Neuronal stem cell (in vitro differentiated cells): ENCODE results near the gene MLLT10.

Source experiments
- DNase-seq: peaks from one replicate; pipeline ENCODE4 v3.0.0-alpha.2; 2013; ENCODE audit warnings: low spot score
- H2AFZ ChIP-seq: one replicate; pipeline ENCODE4 v1.6.1; 2013; ENCODE audit warnings: mild to moderate bottlenecking, low read length, inconsistent platforms
- H2AK5ac ChIP-seq: 2 replicates; pipeline ENCODE4 v1.6.1; 2013; ENCODE audit warnings: low read depth, mild to moderate bottlenecking, inconsistent platforms, low read length, moderate library complexity, mixed read lengths
- H2BK120ac ChIP-seq: 2 replicates; pipeline ENCODE4 v1.6.1; 2013; ENCODE audit warnings: low read depth, mild to moderate bottlenecking, inconsistent platforms, low read length, moderate library complexity, mixed read lengths
- H2BK12ac ChIP-seq: one replicate; pipeline ENCODE4 v1.6.1; 2013; ENCODE audit warnings: low read length, inconsistent platforms
- H2BK15ac ChIP-seq: 2 replicates; pipeline ENCODE4 v1.6.1; 2013; ENCODE audit warnings: mild to moderate bottlenecking, low read length, inconsistent platforms, mixed read lengths
- H2BK5ac ChIP-seq: one replicate; pipeline ENCODE4 v1.6.1; 2013; ENCODE audit warnings: inconsistent platforms, mild to moderate bottlenecking, low read length, moderate library complexity
- H3K14ac ChIP-seq: one replicate; pipeline ENCODE4 v1.6.1; 2013; ENCODE audit warnings: low read length, inconsistent platforms
- H3K18ac ChIP-seq: 2 replicates; pipeline ENCODE4 v1.6.1; 2013; ENCODE audit warnings: low read length, inconsistent platforms
- H3K23ac ChIP-seq: 2 replicates; pipeline ENCODE4 v1.6.1; 2013; ENCODE audit warnings: low read depth, mild to moderate bottlenecking, mixed read lengths, low read length, inconsistent platforms; ENCODE audit not compliant: poor library complexity
- H3K27ac ChIP-seq: replicated peaks from 3 replicates; pipeline ENCODE4 v1.5.1; 2013; ENCODE audit warnings: low read length, inconsistent platforms
- H3K27me3 ChIP-seq, 3 experiments: 2 replicates each; pipeline ENCODE4 v1.6.1; 2013; ENCODE audit warnings: low read length in 3 of 3, mild to moderate bottlenecking in 2 of 3, inconsistent platforms in 1 of 3, low read depth in 1 of 3, mixed read lengths in 1 of 3, moderate library complexity in 1 of 3; ENCODE audit not compliant: control insufficient read depth in 3 of 3, insufficient read depth in 3 of 3
- H3K36me3 ChIP-seq, 2 donors: replicated peaks in 1 of 2; 2 replicates each; pipeline ENCODE4 v1.6.1; 2013; ENCODE audit warnings: low read length in 2 of 2; ENCODE audit not compliant: control insufficient read depth in 2 of 2, insufficient read depth in 2 of 2
- H3K4ac ChIP-seq: 2 replicates; pipeline ENCODE4 v1.6.1; 2013; ENCODE audit warnings: inconsistent platforms, mild to moderate bottlenecking, low read length, moderate library complexity
- H3K4me1 ChIP-seq, 2 donors: 1 replicate in 1 of 2; 2 replicates in 1 of 2; pipeline ENCODE4 v1.6.1; 2013; ENCODE audit warnings: low read length in 2 of 2, low read depth in 1 of 2; ENCODE audit not compliant: control insufficient read depth in 2 of 2, insufficient read depth in 1 of 2
- H3K4me2 ChIP-seq: one replicate; pipeline ENCODE4 v1.6.1; 2013; ENCODE audit warnings: mild to moderate bottlenecking, low read length, inconsistent platforms; ENCODE audit not compliant: insufficient read depth, poor library complexity, severe bottlenecking
- H3K4me3 ChIP-seq, 2 donors: 2 replicates each; pipeline ENCODE4 v1.5.1; 2013; ENCODE audit warnings: low read length in 2 of 2, mild to moderate bottlenecking in 2 of 2, inconsistent platforms in 1 of 2, moderate library complexity in 1 of 2
- H3K79me1 ChIP-seq: one replicate; pipeline ENCODE4 v1.6.1; 2013; ENCODE audit warnings: low read depth, mild to moderate bottlenecking, inconsistent platforms, low read length, moderate library complexity
- H3K9ac ChIP-seq: one replicate; pipeline ENCODE4 v1.6.1; 2013; ENCODE audit warnings: mild to moderate bottlenecking, low read depth, low read length, inconsistent platforms; ENCODE audit not compliant: poor library complexity
- H3K9me3 ChIP-seq, 2 donors: replicated peaks in 1 of 2; 2 replicates each; pipeline versions ENCODE3 to v1.6.1; 2013; ENCODE audit warnings: low read length in 2 of 2, mild to moderate bottlenecking in 2 of 2, inconsistent platforms in 1 of 2, low read depth in 1 of 2, mixed read lengths in 1 of 2, moderate library complexity in 1 of 2; ENCODE audit not compliant: control insufficient read depth in 2 of 2, insufficient read depth in 1 of 2
- H4K8ac ChIP-seq: one replicate; pipeline ENCODE4 v1.6.1; 2013; ENCODE audit warnings: low read depth, mild to moderate bottlenecking, inconsistent platforms, low read length, moderate library complexity
- H4K91ac ChIP-seq: one replicate; pipeline ENCODE4 v1.6.1; 2013; ENCODE audit warnings: low read length, low read depth, mild to moderate bottlenecking, inconsistent platforms; ENCODE audit not compliant: poor library complexity
- WGBS, 2 donors: extraction: QIAGEN DNeasy Blood & Tissue Kit; methylation state at CpG; one replicate each; pipeline ENCODE4 v1.1.7; 2013; ENCODE audit warnings: missing lambda C conversion rate in 2 of 2, mixed read lengths in 1 of 2; ENCODE audit not compliant: insufficient read length in 2 of 2, insufficient replicate concordance in 1 of 2; ENCODE audit errors: extremely low coverage in 2 of 2; 5-methylcytosine and 5-hydroxymethylcytosine counted together

Gene MLLT10

DNA sequence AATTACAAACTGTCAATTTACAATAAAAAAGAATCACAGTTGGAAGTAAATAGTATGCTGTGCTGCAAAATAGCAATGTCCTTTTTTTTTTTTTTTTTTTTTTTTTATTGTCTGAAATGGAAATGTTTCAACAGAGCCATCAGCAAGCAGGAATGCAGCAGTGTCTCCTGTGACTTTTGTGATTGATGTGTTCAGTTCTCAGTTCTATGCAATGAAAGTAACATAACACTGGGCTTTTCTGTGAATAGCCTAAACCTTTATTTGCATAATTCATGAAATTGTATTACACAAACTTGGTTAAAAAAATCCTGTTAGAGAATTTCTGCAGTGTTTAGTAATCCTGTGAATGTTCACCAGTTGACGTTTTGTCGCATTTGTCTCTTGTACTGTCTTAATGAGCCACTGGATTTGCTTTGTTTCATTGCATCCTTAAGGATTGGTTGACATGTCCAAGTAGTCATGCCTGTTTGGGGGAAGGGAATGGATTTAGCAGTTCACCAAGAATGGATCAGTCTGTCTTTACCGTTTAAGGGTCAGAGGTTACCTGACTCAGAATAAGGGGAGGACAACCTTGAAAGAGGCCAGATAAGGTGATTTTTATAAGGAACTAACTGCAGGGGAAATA lies 192.7 kb downstream of the MLLT10 start:
- no peak overlapping the region for H3K4me2 ChIP-seq
- DNase-seq, result no peak
- H2BK5ac ChIP-seq, result no peak overlapping the region
- H3K9me3 ChIP-seq, result no peaks in the 10 kb centered on the region
- no peak overlapping the region for H3K4me3 ChIP-seq
- H3K18ac ChIP-seq, result no peak overlapping the region
- H3K36me3 ChIP-seq, result peaks cover 0 to 55% of the 10 kb centered on the region in 2 donors
- H3K27me3 ChIP-seq, result no peaks in the 10 kb centered on the region
- no peak overlapping the region for H3K23ac ChIP-seq
- no peak overlapping the region for H3K4ac ChIP-seq
- peaks cover 12 to 30% of the 10 kb centered on the region in 2 donors for H3K4me1 ChIP-seq
- H3K14ac ChIP-seq, result no peak overlapping the region
- H3K9ac ChIP-seq, result no peak overlapping the region
- H4K8ac ChIP-seq, result no peak overlapping the region
- no peaks in the 10 kb centered on the region for H3K79me1 ChIP-seq
- H2AK5ac ChIP-seq, result no peak overlapping the region
- no CpG with 5 or more reads among the region's 3 CpGs for WGBS, 2 donors
- H2BK120ac ChIP-seq, result no peak overlapping the region
- no peak overlapping the region for H2BK15ac ChIP-seq
- no peak overlapping the region for H3K27ac ChIP-seq
- H2AFZ ChIP-seq, result no peak overlapping the region
- H2BK12ac ChIP-seq, result no peak overlapping the region
- no peak overlapping the region for H4K91ac ChIP-seq

GRCh38 chr10:21727452-21728168 lies 193.6 kb downstream of the MLLT10 start:
- Histone ChIP-seq H3K27me3 (no peaks in the 10 kb centered on the region), H3K4me1 (peaks cover 15 to 34% of the 10 kb centered on the region in 2 donors), H3K9ac (no peak overlapping the region), H4K8ac (no peak overlapping the region), H3K79me1 (no peaks in the 10 kb centered on the region), H3K4me2 (no peak overlapping the region), H3K36me3 (peaks cover 0 to 54% of the 10 kb centered on the region in 2 donors), H3K9me3 (no peaks in the 10 kb centered on the region), H2AFZ (no peak overlapping the region), H3K27ac (peak overlapping the region; percentile 43), H2BK5ac (no peak overlapping the region), H3K4ac (no peak overlapping the region), H2AK5ac (no peak overlapping the region), H2BK12ac (no peak overlapping the region), H3K23ac (no peak overlapping the region), H3K14ac (no peak overlapping the region), H2BK120ac (no peak overlapping the region), H4K91ac (no peak overlapping the region), H3K4me3 (no peak overlapping the region), H3K18ac (no peak overlapping the region), H2BK15ac (no peak overlapping the region)
- no CpG with 5 or more reads among the region's 13 CpGs for WGBS, 2 donors
- DNase-seq, result no peak

GRCh38 chr10:21728618-21729017 lies 194.6 kb downstream of the MLLT10 start:
- no peak overlapping the region for H2BK120ac ChIP-seq
- no peak overlapping the region for H2BK12ac ChIP-seq
- no peak overlapping the region for H3K23ac ChIP-seq
- H3K9ac ChIP-seq, result no peak overlapping the region
- H2BK5ac ChIP-seq, result no peak overlapping the region
- no peak overlapping the region for H4K8ac ChIP-seq
- H2AFZ ChIP-seq, result no peak overlapping the region
- no peak for DNase-seq
- no peak overlapping the region for H3K4me3 ChIP-seq
- no peak overlapping the region for H4K91ac ChIP-seq
- no peak overlapping the region for H3K4me2 ChIP-seq
- no peaks in the 10 kb centered on the region for H3K79me1 ChIP-seq
- H2AK5ac ChIP-seq, result no peak overlapping the region
- no peak overlapping the region for H2BK15ac ChIP-seq
- H3K27ac ChIP-seq, result no peak overlapping the region
- peaks cover 0 to under 1% of the 10 kb centered on the region in 2 donors for H3K9me3 ChIP-seq
- H3K14ac ChIP-seq, result no peak overlapping the region
- peaks cover 15 to 37% of the 10 kb centered on the region in 2 donors for H3K4me1 ChIP-seq
- H3K36me3 ChIP-seq, result peaks cover under 1 to 54% of the 10 kb centered on the region in 2 donors
- no peak overlapping the region for H3K18ac ChIP-seq
- H3K4ac ChIP-seq, result no peak overlapping the region
- no peaks in the 10 kb centered on the region for H3K27me3 ChIP-seq
- WGBS, 2 donors, result no CpG with 5 or more reads among the region's 3 CpGs

- no peak overlapping the region for H2AK5ac ChIP-seq
- no peak overlapping the region for H2BK5ac ChIP-seq
- no peak overlapping the region for H3K14ac ChIP-seq
- H3K23ac ChIP-seq, result no peak overlapping the region
- no peaks in the 10 kb centered on the region for H3K27me3 ChIP-seq
- H2BK15ac ChIP-seq, result no peak overlapping the region
- H3K9me3 ChIP-seq, result peaks cover 0 to 2% of the 10 kb centered on the region in 2 donors
- H3K4me2 ChIP-seq, result no peak overlapping the region
- H3K4ac ChIP-seq, result no peak overlapping the region
- H2AFZ ChIP-seq, result no peak overlapping the region
- no peaks in the 10 kb centered on the region for H3K79me1 ChIP-seq
- no peak overlapping the region for H2BK120ac ChIP-seq
- no peak overlapping the region for H2BK12ac ChIP-seq
- peaks cover 11 to 18% of the 10 kb centered on the region in 2 donors for H3K4me1 ChIP-seq
- H3K18ac ChIP-seq, result no peak overlapping the region
- no peak overlapping the region for H3K4me3 ChIP-seq
- H3K9ac ChIP-seq, result no peak overlapping the region
- H4K8ac ChIP-seq, result no peak overlapping the region
- peak; percentile 75 for DNase-seq
- no peak overlapping the region for H4K91ac ChIP-seq
- H3K27ac ChIP-seq, result peak overlapping the region; percentile 37
- H3K36me3 ChIP-seq, result peaks cover 9 to 85% of the 10 kb centered on the region in 2 donors
- WGBS, 2 donors, result no CpG with 5 or more reads among the region's 10 CpGs
Measured at GRCh38 chr10:21732067-21732772, 198.2 kb downstream of the MLLT10 start.
